Measurements from ENCODE around the gene TOM1.

TOM1 gene

DNA sequence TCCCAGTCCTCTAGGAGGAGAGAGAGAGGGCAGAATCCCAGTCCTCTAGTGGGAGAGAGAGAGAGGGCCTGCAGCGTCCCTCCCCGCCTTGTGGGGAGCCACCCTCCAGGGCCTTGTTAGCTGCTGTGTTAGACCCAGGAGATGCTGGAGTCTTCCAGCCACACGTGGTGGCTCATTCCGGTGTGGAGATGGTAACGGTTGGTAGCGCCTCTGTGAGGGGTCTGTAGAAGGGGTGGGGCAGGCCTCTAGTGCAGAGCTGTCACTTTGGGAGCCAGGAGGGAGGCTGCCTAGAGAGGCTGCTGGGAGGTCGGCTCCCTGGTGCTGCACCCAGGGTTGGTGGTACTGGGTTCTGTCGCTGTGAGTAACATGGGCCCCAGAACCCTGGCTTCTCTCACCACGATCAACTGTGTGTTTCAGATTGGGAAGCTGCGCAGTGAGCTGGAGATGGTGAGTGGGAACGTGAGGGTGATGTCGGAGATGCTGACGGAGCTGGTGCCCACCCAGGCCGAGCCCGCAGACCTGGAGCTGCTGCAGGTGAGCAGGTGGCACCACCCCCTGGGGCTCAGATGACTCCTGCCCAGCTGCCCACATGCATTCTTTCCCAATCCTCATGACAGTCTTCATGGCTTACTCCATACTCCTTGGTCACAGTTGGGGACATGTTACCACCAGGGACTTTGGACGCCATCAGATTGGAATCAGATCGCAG is 27.3 kb downstream of the TOM1 start:
- TF ChIP-seq FOXP2 (optimal IDR thresholded peaks at IDR 0.05; ENCODE audit: borderline replicate concordance, extremely low read depth, extremely low read length, insufficient read depth), result no peak
- TF ChIP-seq POLR2AphosphoS5 (IDR thresholded peaks at IDR 0.05; ENCODE audit: low read depth, low read length), result no peak
- no peak for TF ChIP-seq TAF1 (IDR thresholded peaks at IDR 0.05; ENCODE audit: borderline replicate concordance, insufficient read depth, low read length)
- TF ChIP-seq, protein P1, sequence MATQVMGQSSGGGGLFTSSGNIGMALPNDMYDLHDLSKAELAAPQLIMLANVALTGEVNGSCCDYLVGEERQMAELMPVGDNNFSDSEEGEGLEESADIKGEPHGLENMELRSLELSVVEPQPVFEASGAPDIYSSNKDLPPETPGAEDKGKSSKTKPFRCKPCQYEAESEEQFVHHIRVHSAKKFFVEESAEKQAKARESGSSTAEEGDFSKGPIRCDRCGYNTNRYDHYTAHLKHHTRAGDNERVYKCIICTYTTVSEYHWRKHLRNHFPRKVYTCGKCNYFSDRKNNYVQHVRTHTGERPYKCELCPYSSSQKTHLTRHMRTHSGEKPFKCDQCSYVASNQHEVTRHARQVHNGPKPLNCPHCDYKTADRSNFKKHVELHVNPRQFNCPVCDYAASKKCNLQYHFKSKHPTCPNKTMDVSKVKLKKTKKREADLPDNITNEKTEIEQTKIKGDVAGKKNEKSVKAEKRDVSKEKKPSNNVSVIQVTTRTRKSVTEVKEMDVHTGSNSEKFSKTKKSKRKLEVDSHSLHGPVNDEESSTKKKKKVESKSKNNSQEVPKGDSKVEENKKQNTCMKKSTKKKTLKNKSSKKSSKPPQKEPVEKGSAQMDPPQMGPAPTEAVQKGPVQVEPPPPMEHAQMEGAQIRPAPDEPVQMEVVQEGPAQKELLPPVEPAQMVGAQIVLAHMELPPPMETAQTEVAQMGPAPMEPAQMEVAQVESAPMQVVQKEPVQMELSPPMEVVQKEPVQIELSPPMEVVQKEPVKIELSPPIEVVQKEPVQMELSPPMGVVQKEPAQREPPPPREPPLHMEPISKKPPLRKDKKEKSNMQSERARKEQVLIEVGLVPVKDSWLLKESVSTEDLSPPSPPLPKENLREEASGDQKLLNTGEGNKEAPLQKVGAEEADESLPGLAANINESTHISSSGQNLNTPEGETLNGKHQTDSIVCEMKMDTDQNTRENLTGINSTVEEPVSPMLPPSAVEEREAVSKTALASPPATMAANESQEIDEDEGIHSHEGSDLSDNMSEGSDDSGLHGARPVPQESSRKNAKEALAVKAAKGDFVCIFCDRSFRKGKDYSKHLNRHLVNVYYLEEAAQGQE (IDR thresholded peaks at IDR 0.05; ENCODE audit: insufficient read depth in 1 of 2, low read depth in 2 of 2, low read length in 2 of 2), result no peak
- no peak for TF ChIP-seq SIN3A (IDR thresholded peaks at IDR 0.05; ENCODE audit: borderline replicate concordance, insufficient read depth, low read length)

DNA sequence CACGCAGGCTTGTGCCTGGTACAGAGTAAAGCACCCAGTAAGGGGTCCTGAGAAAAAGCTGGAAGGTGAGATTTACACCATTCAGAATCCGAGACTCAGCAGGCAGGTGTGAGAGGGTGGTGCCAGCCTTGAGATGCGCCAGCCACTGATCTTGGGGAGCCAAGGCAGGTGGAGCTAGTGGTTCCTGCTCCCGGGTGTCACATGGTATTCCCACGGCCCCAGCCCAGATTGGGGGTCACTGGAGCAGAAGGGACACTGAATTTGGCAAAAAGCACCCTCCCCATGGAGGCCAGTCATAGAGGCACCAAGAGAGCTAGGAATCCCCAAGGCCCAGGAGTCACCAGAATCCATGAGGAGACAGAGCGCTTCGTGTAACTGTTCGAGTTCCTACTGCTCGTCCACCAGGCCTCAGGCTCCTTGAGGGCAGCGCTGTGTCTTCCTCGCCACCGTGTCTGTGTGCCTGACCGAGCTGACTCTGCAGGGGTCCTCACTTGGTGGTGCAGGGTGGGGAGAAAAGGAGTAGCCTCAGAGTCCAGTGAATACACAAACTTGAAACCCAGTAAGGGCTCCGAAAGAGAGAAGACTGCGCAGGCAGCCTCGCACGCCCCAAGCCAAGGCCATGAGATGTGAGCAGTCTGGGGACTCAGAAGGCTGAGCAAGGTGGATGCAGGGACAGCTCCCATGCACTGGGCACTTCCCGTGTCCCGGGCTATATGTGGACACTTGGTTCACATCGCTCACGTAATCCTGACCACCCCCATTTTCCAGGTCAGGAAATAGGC is 28.2 kb downstream of the TOM1 start:
- TF ChIP-seq FOXP2 (optimal IDR thresholded peaks at IDR 0.05; ENCODE audit: borderline replicate concordance, extremely low read depth, extremely low read length, insufficient read depth) (no peak), POLR2AphosphoS5 (IDR thresholded peaks at IDR 0.05; ENCODE audit: low read depth, low read length) (no peak), SIN3A (IDR thresholded peaks at IDR 0.05; ENCODE audit: borderline replicate concordance, insufficient read depth, low read length) (no peak), TAF1 (IDR thresholded peaks at IDR 0.05; ENCODE audit: borderline replicate concordance, insufficient read depth, low read length) (no peak)
- TF ChIP-seq, protein P1 (IDR thresholded peaks at IDR 0.05; ENCODE audit: insufficient read depth in 1 of 2, low read depth in 2 of 2, low read length in 2 of 2), result no peak

DNA sequence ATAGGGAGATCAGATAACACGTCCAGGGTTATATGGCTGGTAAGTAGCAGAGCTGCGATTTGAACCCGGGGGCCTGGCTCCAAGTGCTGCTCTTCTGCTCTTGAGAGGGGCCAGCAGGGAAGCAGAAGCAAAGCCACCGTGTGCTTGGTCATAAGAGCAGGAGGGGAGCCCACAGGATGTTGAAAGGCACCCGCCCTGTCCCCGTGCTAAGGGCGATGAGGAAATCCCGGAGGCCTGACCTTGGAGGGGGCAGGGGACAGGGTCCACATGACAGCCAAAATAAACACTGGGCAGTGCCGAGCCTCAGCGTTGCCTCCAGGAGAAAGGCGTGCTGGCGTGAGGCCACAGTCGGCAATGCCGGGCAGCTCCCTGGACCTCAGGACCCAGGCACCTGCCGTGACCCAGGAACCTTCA is 28.8 kb downstream of the TOM1 start:
- TF ChIP-seq, protein P1 (IDR thresholded peaks at IDR 0.05; ENCODE audit: insufficient read depth in 1 of 2, low read depth in 2 of 2, low read length in 2 of 2), result no peak
- TF ChIP-seq POLR2AphosphoS5 (IDR thresholded peaks at IDR 0.05; ENCODE audit: low read depth, low read length) (no peak), FOXP2 (optimal IDR thresholded peaks at IDR 0.05; ENCODE audit: borderline replicate concordance, extremely low read depth, extremely low read length, insufficient read depth) (no peak), TAF1 (IDR thresholded peaks at IDR 0.05; ENCODE audit: borderline replicate concordance, insufficient read depth, low read length) (no peak), SIN3A (IDR thresholded peaks at IDR 0.05; ENCODE audit: borderline replicate concordance, insufficient read depth, low read length) (no peak)

DNA sequence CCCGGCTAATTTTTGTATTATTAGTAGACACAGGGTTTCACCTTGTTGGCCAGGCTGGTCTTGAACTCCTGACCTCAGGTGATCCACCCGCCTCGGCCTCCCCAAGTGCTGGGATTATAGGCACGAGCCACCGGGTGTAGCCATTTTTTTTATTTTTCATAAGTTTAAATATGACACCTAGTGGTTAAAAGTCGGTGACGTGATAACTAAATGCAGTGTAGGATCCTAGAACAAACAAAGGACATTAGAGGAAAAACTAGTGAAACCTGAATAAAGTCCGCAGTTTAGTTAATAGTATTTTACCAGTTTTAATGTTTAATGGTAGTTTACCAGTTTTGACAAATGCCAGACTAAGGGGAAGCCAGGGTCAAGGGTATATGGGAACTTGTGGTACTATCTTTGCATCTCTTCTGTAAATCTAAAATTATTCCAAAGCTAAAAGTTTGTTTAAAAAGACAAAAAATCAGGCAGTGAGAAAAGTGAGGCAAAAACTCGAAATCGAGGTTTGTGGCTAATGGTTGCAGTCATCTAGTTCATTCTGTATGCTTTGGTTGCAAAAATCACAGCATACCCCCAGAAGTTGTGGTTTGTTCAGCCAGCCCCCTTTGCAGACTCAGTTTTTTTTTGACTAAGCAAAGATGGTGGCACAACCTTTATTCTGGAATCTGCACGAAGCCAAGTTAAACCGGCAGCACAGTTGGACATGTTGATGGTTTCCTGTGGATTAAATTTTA is 29.6 kb downstream of the TOM1 start:
- TF ChIP-seq, protein P1 (IDR thresholded peaks at IDR 0.05; ENCODE audit: insufficient read depth in 1 of 2, low read depth in 2 of 2, low read length in 2 of 2), result no peak
- TF ChIP-seq TAF1 (IDR thresholded peaks at IDR 0.05; ENCODE audit: borderline replicate concordance, insufficient read depth, low read length) (no peak), FOXP2 (optimal IDR thresholded peaks at IDR 0.05; ENCODE audit: borderline replicate concordance, extremely low read depth, extremely low read length, insufficient read depth) (no peak), POLR2AphosphoS5 (IDR thresholded peaks at IDR 0.05; ENCODE audit: low read depth, low read length) (no peak), SIN3A (IDR thresholded peaks at IDR 0.05; ENCODE audit: borderline replicate concordance, insufficient read depth, low read length) (no peak)

Data from PFSK-1 (cell line).